GM18520 (cell line): ENCODE data around the gene SMYD3.

Experiments used
- ATAC-seq: cut with Tn5 transposase; IDR thresholded peaks from one replicate; pipeline ENCODE4 v1.9.1; 2021; ENCODE audit not compliant: unreplicated experiment

SMYD3 gene

DNA sequence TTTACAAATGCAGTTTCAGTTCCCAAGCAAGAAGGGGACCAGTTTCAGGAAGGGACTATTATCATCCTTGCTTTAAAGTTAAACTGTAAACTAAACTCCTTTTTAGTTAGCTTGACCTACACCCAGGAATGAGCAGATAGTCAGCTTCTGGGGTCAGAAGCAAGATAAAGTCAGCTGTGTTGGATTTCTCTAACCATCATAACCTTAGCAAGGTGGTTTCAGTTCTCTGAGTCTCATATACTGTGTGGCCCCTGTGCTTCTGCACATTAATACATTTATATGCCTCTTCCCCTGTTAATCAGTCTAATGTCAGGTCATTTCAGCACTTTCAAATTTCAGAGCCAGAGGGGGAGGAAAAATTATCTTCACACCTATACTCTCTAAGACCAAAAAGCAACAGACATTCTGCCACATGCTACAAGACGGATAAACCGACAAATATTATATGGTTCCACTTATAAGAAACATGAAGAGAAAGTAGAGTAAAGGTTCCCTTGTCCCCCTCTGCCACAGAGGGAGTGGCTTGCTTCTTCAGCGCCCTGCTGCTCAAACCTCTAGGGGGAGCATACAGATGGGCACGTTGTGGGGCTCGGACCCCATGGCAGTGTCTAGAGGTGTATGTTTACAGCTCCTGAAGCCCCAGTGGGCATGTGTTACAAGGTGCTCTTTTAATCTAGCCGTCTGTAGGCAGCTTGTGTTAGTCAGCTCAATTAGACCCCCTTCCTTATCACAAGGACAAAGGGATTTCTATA is 89.1 kb downstream of the SMYD3 start:
- no peak for ATAC-seq

DNA sequence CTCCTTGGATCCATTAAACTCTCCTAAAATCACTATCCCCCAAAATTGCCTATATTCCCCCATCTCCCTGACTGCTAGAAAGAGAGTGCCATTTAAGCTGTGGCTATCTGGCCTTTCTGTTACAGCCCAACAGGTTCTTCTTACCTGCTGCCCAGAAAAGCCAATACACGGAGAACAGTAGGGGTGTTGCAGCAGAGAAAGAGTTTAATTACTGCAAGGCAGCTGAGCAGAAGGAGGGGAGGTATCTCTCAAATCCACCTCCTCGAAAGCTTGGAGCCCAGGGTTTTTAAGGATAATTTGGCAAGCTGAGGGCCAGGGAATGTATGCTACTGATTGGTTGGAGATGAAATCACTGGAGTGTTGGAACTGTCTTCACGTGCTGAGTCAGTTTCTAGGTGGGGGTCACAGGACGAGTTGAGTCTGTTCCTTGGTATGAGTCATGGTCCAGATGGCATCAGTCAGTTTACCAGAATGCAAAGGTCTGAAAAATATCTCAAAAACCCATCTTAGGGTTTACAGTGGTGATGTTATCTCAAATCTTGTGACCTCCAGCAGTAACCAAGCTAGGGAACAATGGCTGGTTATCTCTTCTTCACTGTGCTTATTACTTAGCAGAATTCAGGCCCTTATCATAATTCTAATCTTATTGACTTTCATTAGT is 89.8 kb downstream of the SMYD3 start:
- ATAC-seq = no peak

DNA sequence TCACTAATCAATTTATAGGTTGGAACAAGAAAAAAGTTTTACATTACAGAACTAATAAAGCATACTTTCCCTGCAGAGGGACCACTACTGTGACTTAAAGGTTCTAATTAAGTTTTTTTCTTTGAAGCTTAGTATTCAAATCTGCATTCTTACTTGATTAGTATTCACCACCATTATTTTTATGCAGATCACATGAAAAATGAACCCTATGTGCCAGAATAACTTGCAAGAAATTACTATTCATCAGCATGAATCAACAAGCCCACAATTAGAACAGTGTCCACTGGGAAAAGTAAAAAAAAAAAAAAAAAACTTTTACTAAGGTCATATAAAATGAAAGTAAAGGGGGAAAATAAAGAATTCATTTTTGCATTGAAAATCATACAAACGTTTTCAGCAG is 90.8 kb downstream of the SMYD3 start:
- no peak for ATAC-seq

GRCh38 chr1:246415028-246415427 is 92.1 kb downstream of the SMYD3 start:
- ATAC-seq = no peak

DNA sequence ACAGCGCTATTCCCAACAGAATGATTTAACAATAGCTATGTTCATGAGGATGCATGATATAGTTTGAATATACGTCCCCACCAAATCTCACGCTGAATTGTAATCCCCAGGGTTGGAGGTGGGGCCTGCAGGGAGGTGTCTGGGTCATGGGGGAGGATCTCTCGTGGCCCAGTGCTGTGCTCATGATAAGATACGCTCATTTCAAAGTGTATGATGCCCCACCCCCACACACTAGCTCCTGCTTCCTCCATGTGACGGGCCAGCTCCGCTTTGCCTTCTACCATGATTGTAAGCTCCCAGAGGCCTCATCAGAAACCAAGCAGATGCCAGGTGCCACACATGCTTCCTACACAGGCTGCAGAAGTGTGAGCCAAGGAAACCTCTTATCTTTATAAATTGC is 93.6 kb downstream of the SMYD3 start:
- no peak for ATAC-seq

GRCh38 chr1:246404078-246404477 is 103.0 kb downstream of the SMYD3 start:
- no peak for ATAC-seq

GRCh38 chr1:246398126-246398813 is 108.8 kb downstream of the SMYD3 start:
- no peak for ATAC-seq

DNA sequence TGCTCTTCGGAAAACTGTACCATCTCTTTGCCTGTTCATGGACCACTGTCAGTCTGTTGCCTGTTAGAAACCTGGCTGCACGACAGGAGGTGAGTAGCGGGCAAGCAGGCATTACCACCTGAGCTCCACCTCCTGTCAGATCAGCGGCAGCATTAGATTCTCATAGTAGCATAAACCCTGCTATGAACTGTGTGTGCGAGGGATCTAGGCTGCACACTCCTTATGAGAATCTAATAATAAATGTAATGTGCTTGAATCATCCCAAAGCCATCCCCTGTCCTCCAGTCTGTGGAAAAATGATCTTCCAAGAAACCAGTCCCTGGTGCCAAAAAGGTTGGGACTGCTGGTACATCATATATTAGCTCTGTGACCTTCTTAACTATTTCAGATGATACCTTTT is 110.0 kb downstream of the SMYD3 start:
- no peak for ATAC-seq

GRCh38 chr1:246396322-246396721 is 110.8 kb downstream of the SMYD3 start:
- no peak for ATAC-seq

DNA sequence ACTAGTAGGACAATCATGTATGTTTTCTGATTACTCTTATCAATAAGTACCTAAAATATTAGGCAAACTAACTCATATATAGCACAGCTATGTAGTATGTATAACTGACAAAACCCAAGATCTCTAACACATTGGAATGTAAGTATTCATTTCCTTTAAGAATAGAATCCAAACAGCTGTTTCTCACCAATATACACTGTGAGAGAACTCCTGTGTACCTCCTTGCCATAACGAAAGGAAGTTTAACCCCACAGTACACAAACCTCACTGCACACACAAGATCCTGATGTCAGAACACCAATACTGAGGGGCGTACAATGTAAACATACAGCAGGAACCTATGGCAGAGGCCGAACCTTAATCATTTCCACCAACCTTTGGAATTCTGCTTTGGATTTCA is 113.0 kb downstream of the SMYD3 start:
- ATAC-seq = no peak

DNA sequence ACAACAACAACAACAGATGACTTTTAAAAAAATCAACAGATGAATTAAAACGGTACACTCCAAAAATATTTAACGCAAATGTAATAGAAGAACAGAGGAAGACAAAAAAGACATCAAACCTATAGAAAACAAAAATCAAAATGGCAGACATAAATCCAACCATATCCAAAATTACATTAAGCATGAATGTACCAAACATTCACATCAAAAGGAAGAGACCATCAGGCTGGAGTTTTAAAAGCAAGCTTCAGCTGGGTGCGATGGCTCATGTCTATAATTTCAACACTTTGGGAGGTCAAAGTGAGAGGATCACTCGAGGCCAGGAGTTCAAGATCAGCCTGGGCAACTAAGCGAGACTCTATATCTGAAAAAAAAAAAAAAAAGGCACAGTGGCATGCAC is 116.2 kb downstream of the SMYD3 start:
- ATAC-seq = no peak

GRCh38 chr1:246384616-246385015 is 122.5 kb downstream of the SMYD3 start:
- no peak for ATAC-seq

GRCh38 chr1:246383791-246384190 is 123.3 kb downstream of the SMYD3 start:
- ATAC-seq = no peak

DNA sequence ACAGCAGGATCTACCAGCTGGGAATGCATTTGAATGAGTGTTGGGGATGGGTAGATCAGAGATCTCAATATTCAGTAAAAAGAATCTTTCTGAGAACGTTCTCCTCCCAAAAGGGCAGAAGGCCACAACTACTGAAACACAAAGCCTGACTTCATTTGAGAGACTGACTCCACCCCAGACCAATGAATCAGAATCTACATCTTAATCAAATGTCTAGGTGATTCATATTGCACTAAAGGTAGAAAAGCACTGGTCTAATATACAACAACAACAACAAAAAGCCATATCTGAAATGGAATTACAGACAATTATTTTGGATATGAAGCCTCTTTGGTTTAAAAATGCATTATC is 123.9 kb downstream of the SMYD3 start:
- no peak for ATAC-seq

GRCh38 chr1:246382589-246383238 is 124.4 kb downstream of the SMYD3 start:
- ATAC-seq = no peak

DNA sequence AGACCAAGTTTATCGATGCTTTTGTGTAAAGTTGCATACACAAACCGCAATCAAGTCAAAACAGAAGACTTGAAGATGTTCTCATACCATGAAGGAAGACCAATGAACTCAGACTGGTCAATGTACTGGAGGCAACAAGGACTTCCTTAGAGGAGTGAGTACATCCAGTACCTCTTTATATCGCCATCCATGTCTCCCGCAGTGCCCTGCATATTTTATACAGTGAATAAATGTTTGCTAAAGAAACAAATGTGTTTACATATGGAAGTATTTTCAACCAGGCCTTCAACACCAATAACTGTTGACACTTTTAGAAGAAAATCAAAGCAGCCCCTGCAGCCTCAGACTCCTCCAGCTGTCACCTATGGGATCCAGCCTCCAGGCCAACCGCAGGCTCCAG is 125.6 kb downstream of the SMYD3 start:
- no peak for ATAC-seq

- no peak for ATAC-seq
Observed at GRCh38 chr1:246377625-246378153, 129.4 kb downstream of the SMYD3 start.

DNA sequence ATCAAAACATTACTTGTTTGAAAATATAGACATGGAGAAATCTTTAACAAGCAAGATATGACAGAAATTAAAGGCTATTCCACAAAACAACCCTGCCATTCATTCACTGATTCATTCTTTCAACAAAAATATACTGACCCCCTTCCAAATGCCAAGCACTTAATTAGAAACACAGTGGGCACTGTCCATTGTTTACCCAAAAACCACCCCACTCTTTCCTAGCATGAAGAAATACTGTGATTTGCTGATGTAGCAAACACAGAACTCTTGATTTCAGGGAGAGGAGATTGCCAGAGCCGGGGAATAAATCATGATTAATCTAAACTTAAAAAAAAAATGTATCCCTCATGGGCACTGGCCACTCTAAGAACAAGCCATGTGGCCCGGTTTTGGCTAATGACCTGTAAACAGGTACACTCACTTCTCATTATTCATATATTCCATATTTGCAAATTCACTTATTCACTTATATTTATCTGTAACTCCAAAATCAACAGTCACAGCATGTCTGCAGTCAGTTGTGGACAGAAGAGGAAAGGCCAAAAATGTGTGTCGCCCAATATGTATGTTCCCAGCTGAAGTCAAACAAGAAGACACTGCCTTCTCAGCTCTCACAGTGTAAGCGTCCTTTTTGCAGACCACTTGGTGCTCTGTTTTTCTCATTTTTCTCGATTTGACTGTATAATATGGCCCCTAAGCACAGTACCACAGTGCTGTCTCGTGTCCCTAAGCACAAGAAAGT is 133.1 kb downstream of the SMYD3 start:
- ATAC-seq = no peak

DNA sequence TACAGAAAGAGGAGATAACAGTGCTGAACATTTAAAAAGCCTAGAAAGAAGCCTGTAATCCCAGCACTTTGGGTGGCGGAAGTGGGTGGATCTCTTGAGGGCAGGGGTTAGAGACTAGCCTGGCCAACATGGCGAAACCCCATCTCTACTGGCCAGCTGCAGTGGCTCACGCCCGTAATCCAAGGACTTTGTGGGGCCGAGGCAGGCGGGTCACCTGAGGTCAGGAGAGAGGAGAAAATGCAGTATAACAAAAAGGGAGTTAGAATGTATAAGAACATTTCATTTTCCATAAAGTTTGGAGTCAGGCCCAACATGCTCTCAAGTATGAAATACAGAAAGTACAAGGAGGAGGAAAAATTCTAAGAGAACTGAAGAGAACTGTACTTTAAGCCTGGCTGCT is 134.5 kb downstream of the SMYD3 start:
- ATAC-seq = no peak

DNA sequence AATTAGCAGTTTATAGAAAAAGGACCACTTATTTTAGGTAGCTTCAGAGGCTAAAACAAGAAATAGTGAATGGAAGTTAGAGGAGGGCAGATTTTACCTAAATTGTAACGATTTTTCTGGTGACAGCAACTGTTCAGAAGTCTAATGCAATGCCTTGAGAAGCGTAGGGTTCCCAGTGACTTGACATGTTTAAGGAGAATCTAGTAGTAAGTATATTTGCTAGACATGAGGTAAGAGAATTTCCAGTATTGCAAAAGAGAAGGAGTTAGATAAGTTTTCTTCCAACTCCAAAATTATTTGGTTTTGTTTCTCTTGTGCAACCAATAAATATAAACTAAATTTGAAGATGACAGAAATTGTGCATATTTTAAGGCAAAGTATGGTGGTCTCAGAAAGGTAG is 140.0 kb downstream of the SMYD3 start:
- no peak for ATAC-seq

DNA sequence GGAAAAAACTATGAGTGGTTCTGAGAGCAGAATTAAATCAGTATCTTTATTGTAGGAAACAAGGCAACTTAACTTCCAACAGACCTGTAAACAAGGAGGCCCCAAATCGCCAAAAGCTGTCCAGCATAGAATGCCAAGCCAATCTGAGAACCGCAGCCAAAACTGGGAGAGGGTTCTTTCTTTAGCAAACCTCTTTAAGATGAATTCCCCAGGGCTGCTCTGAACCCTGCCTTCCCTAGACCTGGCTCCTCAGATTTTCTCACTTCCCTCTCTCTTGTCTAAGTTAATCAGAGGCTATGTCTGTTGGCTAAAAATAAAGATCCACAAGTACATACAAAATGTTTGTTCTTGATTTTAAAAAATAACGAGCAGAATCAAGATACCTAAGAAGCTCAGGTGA is 141.4 kb downstream of the SMYD3 start:
- ATAC-seq = no peak
